Mammary epithelial cell (primary cell): ENCODE data around the gene SLC1A2.

Experiments
- CTCF ChIP-seq, 2 donors: IDR thresholded peaks in 1 of 2; conservative IDR thresholded peaks in 1 of 2; 2 replicates each; pipeline ENCODE4 v1.5.1; 2011 to 2012; ENCODE audit warnings: inconsistent platforms in 2 of 2, low read length in 2 of 2, mild to moderate bottlenecking in 2 of 2, control low read depth in 1 of 2, low read depth in 1 of 2; ENCODE audit not compliant: insufficient read depth in 1 of 2; ENCODE audit errors: extremely low read depth in 1 of 2
- EZH2 ChIP-seq: IDR thresholded peaks from 2 replicates; pipeline ENCODE4 v1.6.1; 2012; ENCODE audit warnings: low read length, inconsistent platforms, borderline replicate concordance

- no peak for TF ChIP-seq CTCF (conservative IDR thresholded peaks at IDR 0.05 in 1 of 2, IDR thresholded peaks at IDR 0.05 in 1 of 2; ENCODE audit: extremely low read depth in 1 of 2, insufficient read depth in 1 of 2, low read depth in 1 of 2, low read length in 2 of 2)
- no peak for TF ChIP-seq EZH2
Measured at GRCh38 chr11:35245056-35245455, 174.3 kb downstream of the SLC1A2 start.
